Chondrocyte (in vitro differentiated cells): ENCODE results near the gene CEL. TPM values are rescaled to one million over a fixed set of nuclear protein-coding genes. Genes with fewer than 3 reads are reported as not detected.

Source experiments
- DNase-seq: peaks from one replicate; pipeline ENCODE4 v3.0.0; 2021; ENCODE audit warnings: mixed read lengths, low spot score
- H3K27ac Mint-ChIP-seq: one replicate; pipeline ENCODE4 v1.8.0; 2021; ENCODE audit warnings: mild to moderate bottlenecking, moderate library complexity, mixed read lengths; ENCODE audit not compliant: unreplicated experiment
- H3K27me3 Mint-ChIP-seq: 2 replicates; pipeline ENCODE4 v1.8.0; 2021; ENCODE audit warnings: low read depth, mixed read lengths
- H3K36me3 Mint-ChIP-seq: 2 replicates; pipeline ENCODE4 v1.8.0; 2021; ENCODE audit warnings: low read depth, mixed read lengths
- H3K4me1 Mint-ChIP-seq: 2 replicates; pipeline ENCODE4 v1.8.0; 2021; ENCODE audit warnings: low read depth, mild to moderate bottlenecking, mixed read lengths
- H3K4me3 Mint-ChIP-seq: one replicate; pipeline ENCODE4 v1.8.0; 2021; ENCODE audit warnings: mild to moderate bottlenecking, moderate library complexity, mixed read lengths; ENCODE audit not compliant: unreplicated experiment
- H3K9me3 Mint-ChIP-seq: 2 replicates; pipeline ENCODE4 v1.8.0; 2021; ENCODE audit warnings: low read depth, mixed read lengths
- total RNA-seq: library from RNA; stranded (reverse); gene quantifications from 3 replicates; pipeline ENCODE4 v1.2.1, GENCODE V29; 2021
- TF ChIP-seq, protein P1 (sequence below): fragments of 200-600 bp; sonication (generic); IDR thresholded peaks from 2 replicates; pipeline ENCODE4 v1.5.0; 2021; ENCODE audit warnings: antibody characterized with exemption, mild to moderate bottlenecking, moderate library complexity

CEL gene
- total RNA-seq, 1 donor from 2014 or later = 0.87 TPM

DNA sequence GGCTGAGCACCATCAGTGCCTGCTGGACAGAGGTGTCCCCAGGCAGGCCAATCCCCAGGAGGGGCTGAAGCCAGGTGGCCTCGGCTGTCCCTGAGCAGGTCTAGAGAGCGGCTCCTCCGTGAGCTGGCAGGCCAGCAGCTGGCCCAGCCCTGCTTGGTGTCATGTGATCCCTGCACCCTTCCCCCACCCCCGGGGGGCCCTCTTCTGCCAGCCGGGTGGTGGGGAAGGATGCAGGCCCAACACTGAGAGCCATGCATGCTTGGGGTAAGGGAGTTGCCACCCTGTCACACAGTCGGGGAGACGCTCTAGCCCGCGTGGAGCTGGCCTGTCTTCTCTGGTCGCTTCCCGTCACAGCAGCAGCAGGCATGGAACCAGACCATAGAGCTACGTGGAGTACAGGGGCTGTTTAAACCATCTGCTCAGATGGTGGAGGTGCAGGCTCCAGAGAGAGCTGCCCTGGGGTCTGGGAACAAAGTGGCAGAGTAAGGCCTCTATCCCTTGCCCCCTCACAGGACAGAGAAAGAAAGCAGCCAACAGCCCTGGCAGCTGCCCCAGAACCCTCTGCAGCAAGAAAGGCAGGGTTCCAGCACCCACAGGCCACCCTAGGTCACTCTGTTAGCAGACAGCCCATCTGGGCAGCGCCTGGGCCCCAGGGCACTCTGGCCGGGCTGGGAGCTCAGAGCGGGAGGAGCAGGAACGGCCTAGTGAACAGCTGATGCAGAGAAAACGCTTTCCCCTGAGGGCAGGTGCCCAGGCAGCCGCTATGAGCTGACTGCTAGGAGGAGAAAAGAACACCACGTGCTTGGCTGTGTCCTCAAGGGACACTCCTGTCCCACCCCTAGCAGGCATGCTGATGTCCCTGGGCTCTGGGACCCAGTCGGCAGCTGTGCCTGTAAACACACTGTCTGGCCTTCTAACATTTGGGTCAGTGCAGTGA lies 52.4 kb downstream of the CEL start:
- Mint-ChIP-seq H3K27me3 (no peaks in the 10 kb centered on the region), H3K36me3 (peaks cover 4% of the 10 kb centered on the region), H3K4me3 (no peak overlapping the region), H3K9me3 (no peaks in the 10 kb centered on the region), H3K27ac (peak overlapping the region; percentile 12), H3K4me1 (peaks cover 19% of the 10 kb centered on the region)
- peak; percentile 90 for DNase-seq
- TF ChIP-seq, protein P1, sequence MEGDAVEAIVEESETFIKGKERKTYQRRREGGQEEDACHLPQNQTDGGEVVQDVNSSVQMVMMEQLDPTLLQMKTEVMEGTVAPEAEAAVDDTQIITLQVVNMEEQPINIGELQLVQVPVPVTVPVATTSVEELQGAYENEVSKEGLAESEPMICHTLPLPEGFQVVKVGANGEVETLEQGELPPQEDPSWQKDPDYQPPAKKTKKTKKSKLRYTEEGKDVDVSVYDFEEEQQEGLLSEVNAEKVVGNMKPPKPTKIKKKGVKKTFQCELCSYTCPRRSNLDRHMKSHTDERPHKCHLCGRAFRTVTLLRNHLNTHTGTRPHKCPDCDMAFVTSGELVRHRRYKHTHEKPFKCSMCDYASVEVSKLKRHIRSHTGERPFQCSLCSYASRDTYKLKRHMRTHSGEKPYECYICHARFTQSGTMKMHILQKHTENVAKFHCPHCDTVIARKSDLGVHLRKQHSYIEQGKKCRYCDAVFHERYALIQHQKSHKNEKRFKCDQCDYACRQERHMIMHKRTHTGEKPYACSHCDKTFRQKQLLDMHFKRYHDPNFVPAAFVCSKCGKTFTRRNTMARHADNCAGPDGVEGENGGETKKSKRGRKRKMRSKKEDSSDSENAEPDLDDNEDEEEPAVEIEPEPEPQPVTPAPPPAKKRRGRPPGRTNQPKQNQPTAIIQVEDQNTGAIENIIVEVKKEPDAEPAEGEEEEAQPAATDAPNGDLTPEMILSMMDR = no peak

DNA sequence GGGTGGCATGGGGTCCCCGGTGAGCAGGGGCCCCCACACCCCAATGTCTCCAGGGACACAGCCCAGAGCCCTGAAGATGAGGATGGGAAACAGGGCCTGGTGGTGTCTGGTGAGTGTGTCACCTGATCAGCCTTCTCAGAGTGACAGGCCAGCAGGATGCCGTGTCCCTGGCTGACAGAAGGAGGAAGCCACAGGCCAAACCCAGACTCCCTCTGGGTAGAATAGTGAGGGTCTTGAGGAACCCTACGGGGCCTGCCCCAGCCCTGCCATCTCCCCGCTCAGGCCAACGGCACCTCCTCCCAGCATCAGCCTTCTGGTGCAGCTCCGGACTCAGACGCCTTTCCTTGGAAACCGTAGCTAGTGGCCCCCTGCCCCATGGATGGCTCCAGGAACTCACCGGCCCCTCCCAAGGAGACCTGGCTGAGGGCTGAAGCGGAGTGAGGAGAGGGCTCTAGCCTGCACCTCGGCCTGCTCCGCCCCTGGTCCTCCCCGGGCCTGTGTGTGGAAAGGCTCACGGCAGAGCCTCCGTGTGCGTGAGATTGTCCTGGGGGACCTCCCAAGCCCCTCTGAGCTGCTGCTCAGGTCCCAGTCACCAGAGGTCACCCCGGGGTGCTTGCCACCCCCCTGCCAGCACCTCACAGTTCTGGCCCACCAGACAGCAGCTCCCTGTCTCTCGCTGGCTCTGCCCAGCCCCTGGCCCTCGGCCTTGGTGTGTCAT lies 53.3 kb downstream of the CEL start:
- H3K4me1 Mint-ChIP-seq = peaks cover 21% of the 10 kb centered on the region
- TF ChIP-seq, protein P1 = no peak
- no peak overlapping the region for H3K4me3 Mint-ChIP-seq
- H3K27ac Mint-ChIP-seq = peak overlapping the region; percentile 12
- H3K36me3 Mint-ChIP-seq = peaks cover 1% of the 10 kb centered on the region
- DNase-seq = peak; percentile 89
- H3K27me3 Mint-ChIP-seq = no peaks in the 10 kb centered on the region
- H3K9me3 Mint-ChIP-seq = no peaks in the 10 kb centered on the region

GRCh38 chr9:133115604-133116345 lies 54.0 kb downstream of the CEL start:
- TF ChIP-seq, protein P1 = no peak
- H3K4me1 Mint-ChIP-seq = peaks cover 27% of the 10 kb centered on the region
- no peak overlapping the region for H3K4me3 Mint-ChIP-seq
- no peaks in the 10 kb centered on the region for H3K36me3 Mint-ChIP-seq
- H3K27ac Mint-ChIP-seq = no peak overlapping the region
- H3K27me3 Mint-ChIP-seq = no peaks in the 10 kb centered on the region
- DNase-seq = peak; percentile 82
- H3K9me3 Mint-ChIP-seq = no peaks in the 10 kb centered on the region

DNA sequence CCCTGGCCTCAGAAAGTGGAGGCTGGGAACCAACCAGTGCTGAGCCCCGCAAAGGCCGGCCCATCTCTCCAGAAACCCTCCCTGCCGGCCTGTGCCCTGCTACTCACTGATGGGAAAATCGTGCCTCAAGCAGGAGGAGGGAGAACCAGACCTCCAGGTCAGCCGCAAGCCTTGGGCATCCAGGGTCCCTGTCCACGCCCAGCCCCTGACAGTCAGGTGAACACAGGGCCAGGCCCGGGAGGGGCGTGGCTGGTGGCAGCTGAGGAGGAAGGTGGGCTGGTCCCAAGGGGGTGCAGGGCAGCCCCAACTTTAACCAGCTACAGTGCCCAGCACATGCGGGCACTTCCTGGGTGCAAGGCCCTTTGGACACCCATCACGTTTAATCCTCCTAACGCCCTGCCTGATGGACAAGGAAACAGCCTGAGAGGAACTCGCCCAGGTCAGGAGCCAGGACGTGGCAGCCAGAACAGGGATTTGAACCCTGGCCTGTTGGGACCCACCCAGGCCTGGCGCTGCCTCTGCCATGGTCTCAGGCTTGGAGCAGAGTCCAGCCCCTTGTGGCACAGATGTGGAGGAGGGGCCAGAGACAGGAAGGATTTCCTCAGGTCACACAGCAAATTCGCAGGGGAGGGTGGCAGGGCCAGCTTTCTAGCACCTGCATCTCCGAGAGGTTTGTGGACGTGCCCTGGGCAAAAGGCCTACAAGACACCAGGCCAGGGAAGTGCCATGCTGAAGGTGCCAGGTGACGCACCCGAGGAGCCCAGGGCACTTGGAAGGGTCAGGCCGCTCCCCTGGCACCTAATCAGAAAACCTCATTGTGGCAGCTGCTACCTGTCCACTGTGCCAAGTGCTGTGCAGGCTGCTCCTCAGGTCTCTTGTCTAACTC lies 54.8 kb downstream of the CEL start:
- TF ChIP-seq, protein P1 = no peak
- H3K27me3 Mint-ChIP-seq = no peaks in the 10 kb centered on the region
- H3K4me3 Mint-ChIP-seq = no peak overlapping the region
- DNase-seq = peak; percentile 84
- no peaks in the 10 kb centered on the region for H3K9me3 Mint-ChIP-seq
- H3K36me3 Mint-ChIP-seq = no peaks in the 10 kb centered on the region
- peaks cover 27% of the 10 kb centered on the region for H3K4me1 Mint-ChIP-seq
- no peak overlapping the region for H3K27ac Mint-ChIP-seq
